PC-3 (cell line): Measurements from ENCODE around the gene FAM227A. TPM values are rescaled to one million over a fixed set of nuclear protein-coding genes. Genes with fewer than 3 reads are reported as not detected.

Experiments
- ATAC-seq: fragments of 200-7000 bp; cut with Tn5 transposase; 2 replicates; pipeline ENCODE4 v1.9.1; 2020; ENCODE audit warnings: mild to moderate bottlenecking, moderate library complexity
- BruUV-seq: library from RNA; stranded (reverse); fragments of 400-500 nt; replicated peaks from 2 replicates; lab custom pipeline; 2021; lab: Mats Ljungman, UMichigan
- CTCF ChIA-PET: fragments of 300-600 bp; sonication (Branson Sonifier 250); formaldehyde crosslinking; loops from one replicate; lab custom pipeline; 2022; ENCODE audit warnings: antibody characterized with exemption; lab: Charles Lee
- POLR2A ChIA-PET: fragments of 300-600 bp; sonication (Branson Sonifier 250); formaldehyde crosslinking; loops from one replicate; lab custom pipeline; 2022; ENCODE audit warnings: antibody characterized with exemption; ENCODE audit not compliant: unreplicated experiment; lab: Charles Lee
- DNase-seq: peaks from one replicate; pipeline ENCODE4 v3.0.0-alpha.2; 2015
- H2AFZ ChIP-seq: fragments of 300-600 bp; sonication (generic); 2 replicates; pipeline ENCODE4 v1.6.0; 2016; ENCODE audit warnings: antibody characterized with exemption, low read length
- H3F3A ChIP-seq: fragments of 300-600 bp; sonication (generic); one replicate; pipeline ENCODE4 v1.6.0; 2017; ENCODE audit warnings: antibody characterized with exemption, low read length, control low read depth, mild to moderate bottlenecking; ENCODE audit not compliant: unreplicated experiment
- H3K27ac ChIP-seq: fragments of 300-600 bp; sonication (generic); 2 replicates; pipeline ENCODE4 v1.5.1; 2016; ENCODE audit warnings: mild to moderate bottlenecking, low read length
- H3K27me3 ChIP-seq: fragments of 300-600 bp; sonication (generic); 2 replicates; pipeline ENCODE4 v1.6.1; 2016; ENCODE audit warnings: low read length, mixed read lengths
- H3K36me3 ChIP-seq: fragments of 300-600 bp; sonication (generic); 2 replicates; pipeline ENCODE4 v1.6.1; 2016; ENCODE audit warnings: low read depth, mixed run types, low read length, mixed read lengths
- H3K4me1 ChIP-seq: fragments of 300-600 bp; sonication (generic); 2 replicates; pipeline ENCODE4 v1.5.1; 2016; ENCODE audit warnings: low read length; ENCODE audit not compliant: insufficient read depth
- H3K4me2 ChIP-seq: fragments of 300-600 bp; sonication (generic); 2 replicates; pipeline ENCODE4 v1.6.0; 2016; ENCODE audit warnings: low read length
- H3K4me3 ChIP-seq: fragments of 300-600 bp; sonication (generic); 2 replicates; pipeline ENCODE4 v1.5.1; 2016; ENCODE audit warnings: mild to moderate bottlenecking, low read length, mixed read lengths
- H3K79me2 ChIP-seq: fragments of 300-600 bp; sonication (generic); 2 replicates; pipeline ENCODE4 v1.6.1; 2017; ENCODE audit warnings: low read length, mixed read lengths
- H3K9ac ChIP-seq: fragments of 300-600 bp; sonication (generic); 2 replicates; pipeline ENCODE4 v1.6.0; 2016; ENCODE audit warnings: mild to moderate bottlenecking, low read length
- H3K9me2 ChIP-seq: fragments of 300-600 bp; sonication (generic); replicated peaks from 2 replicates; pipeline ENCODE4 v1.6.1; 2016; ENCODE audit warnings: mixed run types, low read length, mixed read lengths
- H3K9me3 ChIP-seq: fragments of 300-600 bp; sonication (generic); 2 replicates; pipeline ENCODE4 v1.6.1; 2016; ENCODE audit warnings: low read length, mixed read lengths
- H4K20me1 ChIP-seq: fragments of 300-600 bp; sonication (generic); 2 replicates; pipeline ENCODE4 v1.6.1; 2016; ENCODE audit warnings: low read length, mixed read lengths
- EZH2 ChIP-seq: fragments of 300-600 bp; sonication (generic); IDR thresholded peaks from one replicate; pipeline ENCODE4 v1.6.1; 2017; ENCODE audit warnings: antibody characterized with exemption, mild to moderate bottlenecking, low read length; ENCODE audit not compliant: unreplicated experiment
- EZH2phosphoT487 ChIP-seq: fragments of 300-600 bp; sonication (generic); IDR thresholded peaks from 2 replicates; pipeline ENCODE4 v1.6.1; 2018; ENCODE audit warnings: mild to moderate bottlenecking, antibody characterized with exemption, low read length, borderline replicate concordance
- intact Hi-C: fragments of 100-400 bp; cut with micrococcal nuclease; formaldehyde crosslinking; loops from 2 replicates; pipeline ENCODE4 v1.9.0; 2023
- total RNA-seq: library from RNA; depleted of rRNA; stranded (reverse); fragments of >200 nt; gene quantifications from 2 replicates; pipeline ENCODE4 v1.2.3, GENCODE V29; 2014
- TF ChIP-seq, protein P1 (sequence below): fragments of 300-600 bp; sonication (generic); conservative IDR thresholded peaks from 2 replicates; pipeline ENCODE4 v1.5.1; 2017; ENCODE audit warnings: antibody characterized with exemption, low read depth, mild to moderate bottlenecking, low read length

The FAM227A gene
- total RNA-seq, 1 experiment from 2014 or later: 1.2 TPM

DNA sequence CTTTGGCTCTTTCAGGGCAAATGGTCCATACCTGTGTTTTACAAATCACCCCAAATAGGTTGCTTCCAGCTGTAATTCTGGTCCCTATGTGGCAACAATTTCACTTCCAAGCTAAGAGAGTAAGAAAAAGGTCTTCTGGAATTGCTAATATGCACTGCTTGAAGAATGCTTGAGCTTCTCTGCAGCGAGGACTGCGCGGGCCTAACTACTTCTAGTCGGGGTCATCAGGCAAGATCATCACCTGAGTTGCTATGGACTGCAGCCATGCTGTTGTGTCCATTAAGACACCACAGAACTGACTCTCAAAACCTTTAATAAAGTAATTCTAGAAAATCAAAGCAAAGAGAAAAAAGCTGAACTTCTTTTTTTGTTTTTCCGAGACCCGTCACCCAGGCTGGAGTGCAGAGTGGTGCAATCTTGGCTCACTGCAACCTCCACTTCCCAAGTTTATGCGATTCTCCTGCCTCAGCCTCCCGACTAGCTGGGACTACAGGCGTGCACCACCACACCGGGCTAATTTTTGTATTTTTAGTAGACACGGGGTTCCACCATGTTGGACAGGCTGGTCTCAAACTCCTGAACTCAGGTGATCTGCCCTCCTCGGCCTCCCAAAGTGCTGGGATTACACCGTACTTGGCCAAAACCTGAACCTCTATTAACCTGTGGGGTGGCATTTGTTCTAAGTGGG lies 42.4 kb upstream of the FAM227A start:
- H4K20me1 ChIP-seq: peaks cover 23% of the 10 kb centered on the region
- H3K9me2 ChIP-seq: no peaks in the 10 kb centered on the region
- H3K4me1 ChIP-seq: peaks cover 35% of the 10 kb centered on the region
- H3K4me3 ChIP-seq: peak overlapping the region; percentile 85
- ChIA-PET CTCF (no interaction called here), POLR2A (no interaction called here)
- H3K79me2 ChIP-seq: peaks cover 64% of the 10 kb centered on the region
- intact Hi-C loops: no loop called here
- 0 out of 2 replicates have a peak overlapping the region, but pooled peaks have one; percentile 76 for H3K27ac ChIP-seq
- H3K36me3 ChIP-seq: no peaks in the 10 kb centered on the region; the same call in 1 of the 2 replicates
- ATAC-seq: no peak
- no peak overlapping the region for H2AFZ ChIP-seq
- no peaks in the 10 kb centered on the region for H3K9me3 ChIP-seq
- no peak for DNase-seq
- TF ChIP-seq EZH2phosphoT487: no peak
- no peak for TF ChIP-seq EZH2
- TF ChIP-seq, protein P1, sequence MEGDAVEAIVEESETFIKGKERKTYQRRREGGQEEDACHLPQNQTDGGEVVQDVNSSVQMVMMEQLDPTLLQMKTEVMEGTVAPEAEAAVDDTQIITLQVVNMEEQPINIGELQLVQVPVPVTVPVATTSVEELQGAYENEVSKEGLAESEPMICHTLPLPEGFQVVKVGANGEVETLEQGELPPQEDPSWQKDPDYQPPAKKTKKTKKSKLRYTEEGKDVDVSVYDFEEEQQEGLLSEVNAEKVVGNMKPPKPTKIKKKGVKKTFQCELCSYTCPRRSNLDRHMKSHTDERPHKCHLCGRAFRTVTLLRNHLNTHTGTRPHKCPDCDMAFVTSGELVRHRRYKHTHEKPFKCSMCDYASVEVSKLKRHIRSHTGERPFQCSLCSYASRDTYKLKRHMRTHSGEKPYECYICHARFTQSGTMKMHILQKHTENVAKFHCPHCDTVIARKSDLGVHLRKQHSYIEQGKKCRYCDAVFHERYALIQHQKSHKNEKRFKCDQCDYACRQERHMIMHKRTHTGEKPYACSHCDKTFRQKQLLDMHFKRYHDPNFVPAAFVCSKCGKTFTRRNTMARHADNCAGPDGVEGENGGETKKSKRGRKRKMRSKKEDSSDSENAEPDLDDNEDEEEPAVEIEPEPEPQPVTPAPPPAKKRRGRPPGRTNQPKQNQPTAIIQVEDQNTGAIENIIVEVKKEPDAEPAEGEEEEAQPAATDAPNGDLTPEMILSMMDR: no peak
- BruUV-seq: no TSS peak
- peak overlapping the region; percentile 94 for H3K4me2 ChIP-seq
- peak overlapping the region; percentile 97 for H3K9ac ChIP-seq
- H3K27me3 ChIP-seq: no peaks in the 10 kb centered on the region
- peaks cover 14% of the 10 kb centered on the region for H3F3A ChIP-seq

DNA sequence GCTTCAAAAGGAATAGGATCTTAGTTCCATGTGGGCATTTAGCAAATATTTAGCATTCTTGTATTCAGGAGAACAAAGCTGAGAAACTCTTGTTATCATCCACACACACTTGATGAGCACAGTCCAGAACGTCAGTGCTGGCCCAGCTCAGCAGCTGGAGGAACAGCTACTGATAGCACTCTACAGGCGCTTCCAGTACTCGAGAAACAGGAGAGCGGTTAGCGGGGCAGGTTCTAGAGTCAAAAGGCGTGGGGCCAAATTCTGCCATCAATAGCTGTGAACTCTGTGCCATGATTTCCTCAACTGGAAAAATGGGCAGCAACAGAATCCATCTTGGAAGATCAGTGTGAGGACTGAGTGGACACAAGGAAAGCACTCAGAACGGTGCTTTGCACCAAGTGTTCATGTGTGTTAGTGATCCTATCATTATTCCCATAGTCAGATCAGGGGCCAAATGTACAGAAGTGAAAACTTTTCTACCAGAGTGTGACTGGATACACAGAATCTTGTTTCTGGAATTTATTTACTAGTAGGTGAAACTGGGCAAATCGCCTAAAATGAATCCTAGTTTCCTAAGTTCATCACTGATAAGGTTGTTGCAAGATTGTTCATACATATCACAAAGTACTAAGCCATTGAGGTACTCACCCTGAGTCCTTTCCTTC lies 41.4 kb upstream of the FAM227A start:
- Histone ChIP-seq H3K4me3 (peak overlapping the region; percentile 85), H4K20me1 (peaks cover 23% of the 10 kb centered on the region), H3K27ac (peak overlapping the region; percentile 88), H3K9ac (peak overlapping the region; percentile 39), H3K79me2 (peaks cover 73% of the 10 kb centered on the region), H2AFZ (no peak overlapping the region), H3K27me3 (no peaks in the 10 kb centered on the region), H3K4me2 (peak overlapping the region; percentile 94), H3K4me1 (peaks cover 35% of the 10 kb centered on the region), H3F3A (peaks cover 14% of the 10 kb centered on the region), H3K36me3 (no peaks in the 10 kb centered on the region; the same call in 1 of the 2 replicates), H3K9me3 (no peaks in the 10 kb centered on the region), H3K9me2 (no peaks in the 10 kb centered on the region)
- no peak for ATAC-seq
- no TSS peak for BruUV-seq
- DNase-seq: no peak
- TF ChIP-seq, protein P1: no peak
- no peak for TF ChIP-seq EZH2
- no peak for TF ChIP-seq EZH2phosphoT487
- CTCF ChIA-PET: no interaction called here
- POLR2A ChIA-PET: interaction anchor here (0.8 to 1.0 kb wide), 2 partner anchors 8 to 21 kb away, joined by 3 to 7 read pairs; partner anchors contain the start of gene GTPBP1
- intact Hi-C loops: loop anchor here (2.0 kb wide), 1 partner anchor 15 kb away; no protein-coding TSS in a partner anchor
